Effector memory CD4-positive, alpha-beta T cell (primary cell): ENCODE data around the gene DHX36.

Experiments
- DNase-seq, 3 donors: peaks; one replicate each; pipeline ENCODE4 v3.0.0-alpha.2; 2020
- H3K27ac ChIP-seq: 2 replicates; pipeline ENCODE4 v1.7.0; 2013; ENCODE audit warnings: mild to moderate bottlenecking, low read length, moderate library complexity; ENCODE audit not compliant: insufficient read depth, poor library complexity, severe bottlenecking
- H3K27me3 ChIP-seq: replicated peaks from 2 replicates; pipeline ENCODE4 v1.7.0; 2013; ENCODE audit warnings: mild to moderate bottlenecking, low read length; ENCODE audit not compliant: insufficient read depth, control insufficient read depth, poor library complexity, severe bottlenecking
- H3K36me3 ChIP-seq: 2 replicates; pipeline ENCODE4 v1.7.0; 2013; ENCODE audit warnings: mild to moderate bottlenecking, low read length, moderate library complexity; ENCODE audit not compliant: control insufficient read depth, insufficient read depth
- H3K4me1 ChIP-seq: 2 replicates; pipeline ENCODE4 v1.7.0; 2013; ENCODE audit warnings: low read length, mild to moderate bottlenecking; ENCODE audit not compliant: control insufficient read depth, insufficient read depth, poor library complexity, severe bottlenecking
- H3K4me3 ChIP-seq: 2 replicates; pipeline ENCODE4 v1.7.0; 2013; ENCODE audit warnings: low read length, low read depth, mild to moderate bottlenecking; ENCODE audit not compliant: insufficient read depth, poor library complexity, severe bottlenecking
- H3K9me3 ChIP-seq: 2 replicates; pipeline ENCODE4 v1.7.0; 2013; ENCODE audit warnings: mild to moderate bottlenecking, low read length, moderate library complexity; ENCODE audit not compliant: control insufficient read depth

Gene DHX36

DNA sequence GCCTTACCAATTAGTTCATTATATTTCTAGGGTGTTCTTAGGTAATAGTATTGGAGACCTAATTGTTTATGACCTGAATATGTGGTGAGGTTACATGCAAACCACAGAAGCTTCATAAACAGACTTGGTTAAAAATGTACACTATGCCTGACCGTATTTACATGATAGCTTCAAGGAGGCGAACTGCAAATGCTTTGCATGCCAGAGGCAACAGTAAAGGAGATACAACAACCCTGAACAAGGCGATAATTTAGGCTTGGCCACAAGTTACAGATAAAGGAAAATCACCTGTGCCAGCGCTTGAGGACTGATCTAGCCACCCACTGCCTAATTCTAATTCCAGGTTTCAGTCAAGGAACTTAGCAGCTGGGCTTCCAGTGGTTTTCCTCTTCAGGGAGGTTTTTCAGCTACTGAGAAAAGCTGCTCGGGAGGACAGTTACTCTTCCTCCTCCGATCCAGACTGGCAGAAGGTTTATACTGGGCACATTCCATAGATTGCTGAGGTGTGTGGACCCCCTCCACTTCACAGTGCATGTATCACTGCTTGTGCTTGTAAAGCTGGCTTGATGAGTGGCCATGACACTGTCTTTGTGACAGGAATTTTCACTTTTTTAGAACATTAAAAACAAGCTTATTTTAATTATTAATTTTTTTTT lies 95.6 kb downstream of the DHX36 start:
- Histone ChIP-seq H3K27ac (no peak overlapping the region), H3K4me3 (no peak overlapping the region), H3K27me3 (no peaks in the 10 kb centered on the region), H3K36me3 (no peaks in the 10 kb centered on the region), H3K9me3 (no peaks in the 10 kb centered on the region), H3K4me1 (no peaks in the 10 kb centered on the region)
- DNase-seq, result no peak

DNA sequence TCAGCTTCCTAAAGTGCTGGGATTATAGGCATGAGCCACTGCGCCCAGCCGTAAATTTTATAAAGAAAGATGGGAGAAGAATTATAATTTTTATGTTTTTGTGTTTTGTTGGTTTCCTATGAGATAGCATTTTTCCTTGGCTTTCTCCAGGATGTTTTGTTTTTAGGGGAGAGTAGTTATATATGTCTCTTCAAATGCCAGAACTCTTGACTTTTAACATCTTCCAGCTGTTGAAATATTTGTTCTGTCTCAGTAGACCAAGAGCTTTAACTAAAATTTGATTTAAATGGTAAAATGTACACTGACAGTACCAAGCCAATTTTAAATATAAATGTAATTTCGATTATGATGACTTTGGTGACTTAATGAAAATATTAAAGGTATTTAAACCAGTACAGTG lies 96.8 kb downstream of the DHX36 start:
- DNase-seq, result no peak
- Histone ChIP-seq H3K9me3 (no peaks in the 10 kb centered on the region), H3K4me1 (no peaks in the 10 kb centered on the region), H3K27me3 (no peaks in the 10 kb centered on the region), H3K36me3 (no peaks in the 10 kb centered on the region), H3K27ac (no peak overlapping the region), H3K4me3 (no peak overlapping the region)

DNA sequence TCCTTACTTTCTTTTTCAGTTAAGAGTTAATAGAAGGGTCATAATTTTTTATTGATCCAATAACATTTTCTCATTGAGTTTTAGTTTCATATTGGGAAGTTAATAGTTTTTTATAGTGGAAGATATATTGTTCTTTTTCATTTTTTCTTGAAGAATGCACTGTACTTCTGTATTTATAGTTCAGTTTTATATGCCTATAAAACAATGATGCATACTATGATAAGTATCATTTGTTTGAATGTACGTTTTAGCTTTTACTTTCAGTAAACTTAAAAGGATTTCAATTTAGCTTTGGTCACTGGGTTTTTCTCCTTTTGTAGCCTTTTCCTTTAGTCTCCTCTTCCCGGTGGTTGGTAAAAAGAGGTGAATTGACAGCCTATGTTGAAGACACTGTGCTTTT lies 98.8 kb downstream of the DHX36 start:
- Histone ChIP-seq H3K9me3 (no peaks in the 10 kb centered on the region), H3K27ac (no peak overlapping the region), H3K4me1 (no peaks in the 10 kb centered on the region), H3K36me3 (no peaks in the 10 kb centered on the region), H3K27me3 (no peaks in the 10 kb centered on the region), H3K4me3 (no peak overlapping the region)
- no peak for DNase-seq

GRCh38 chr3:154224866-154225265 lies 99.4 kb downstream of the DHX36 start:
- Histone ChIP-seq H3K36me3 (no peaks in the 10 kb centered on the region), H3K4me3 (no peak overlapping the region), H3K27me3 (no peaks in the 10 kb centered on the region), H3K9me3 (no peaks in the 10 kb centered on the region), H3K27ac (no peak overlapping the region), H3K4me1 (no peaks in the 10 kb centered on the region)
- no peak for DNase-seq

GRCh38 chr3:154224366-154224765 lies 99.9 kb downstream of the DHX36 start:
- DNase-seq, result no peak
- no peaks in the 10 kb centered on the region for H3K36me3 ChIP-seq
- no peaks in the 10 kb centered on the region for H3K9me3 ChIP-seq
- H3K27me3 ChIP-seq, result no peaks in the 10 kb centered on the region
- H3K27ac ChIP-seq, result no peak overlapping the region
- no peaks in the 10 kb centered on the region for H3K4me1 ChIP-seq
- no peak overlapping the region for H3K4me3 ChIP-seq

- Histone ChIP-seq H3K4me3 (no peak overlapping the region), H3K4me1 (no peaks in the 10 kb centered on the region), H3K27ac (no peak overlapping the region), H3K36me3 (no peaks in the 10 kb centered on the region), H3K27me3 (no peaks in the 10 kb centered on the region), H3K9me3 (no peaks in the 10 kb centered on the region)
- no peak for DNase-seq
These were observed 100.8 kb downstream of the DHX36 start for GRCh38 chr3:154223519-154223918.
